A549 treated with DMSO at 1 μM for 4 hours (cell line): Measurements from ENCODE around the gene PTH2. TPM values are rescaled to one million over a fixed set of nuclear protein-coding genes. Genes with fewer than 3 reads are reported as not detected.

ENCODE experiments used
- total RNA-seq: library from RNA; stranded (reverse); fragments of 200-300 nt; extraction: Qiagen RNA extraction; gene quantifications from 5 replicates; pipeline ENCODE4 v1.2.3, GENCODE V29; 2022; ENCODE audit warnings: low read depth

The PTH2 gene, protein sequence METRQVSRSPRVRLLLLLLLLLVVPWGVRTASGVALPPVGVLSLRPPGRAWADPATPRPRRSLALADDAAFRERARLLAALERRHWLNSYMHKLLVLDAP
- not detected in 5 replicates for total RNA-seq

DNA sequence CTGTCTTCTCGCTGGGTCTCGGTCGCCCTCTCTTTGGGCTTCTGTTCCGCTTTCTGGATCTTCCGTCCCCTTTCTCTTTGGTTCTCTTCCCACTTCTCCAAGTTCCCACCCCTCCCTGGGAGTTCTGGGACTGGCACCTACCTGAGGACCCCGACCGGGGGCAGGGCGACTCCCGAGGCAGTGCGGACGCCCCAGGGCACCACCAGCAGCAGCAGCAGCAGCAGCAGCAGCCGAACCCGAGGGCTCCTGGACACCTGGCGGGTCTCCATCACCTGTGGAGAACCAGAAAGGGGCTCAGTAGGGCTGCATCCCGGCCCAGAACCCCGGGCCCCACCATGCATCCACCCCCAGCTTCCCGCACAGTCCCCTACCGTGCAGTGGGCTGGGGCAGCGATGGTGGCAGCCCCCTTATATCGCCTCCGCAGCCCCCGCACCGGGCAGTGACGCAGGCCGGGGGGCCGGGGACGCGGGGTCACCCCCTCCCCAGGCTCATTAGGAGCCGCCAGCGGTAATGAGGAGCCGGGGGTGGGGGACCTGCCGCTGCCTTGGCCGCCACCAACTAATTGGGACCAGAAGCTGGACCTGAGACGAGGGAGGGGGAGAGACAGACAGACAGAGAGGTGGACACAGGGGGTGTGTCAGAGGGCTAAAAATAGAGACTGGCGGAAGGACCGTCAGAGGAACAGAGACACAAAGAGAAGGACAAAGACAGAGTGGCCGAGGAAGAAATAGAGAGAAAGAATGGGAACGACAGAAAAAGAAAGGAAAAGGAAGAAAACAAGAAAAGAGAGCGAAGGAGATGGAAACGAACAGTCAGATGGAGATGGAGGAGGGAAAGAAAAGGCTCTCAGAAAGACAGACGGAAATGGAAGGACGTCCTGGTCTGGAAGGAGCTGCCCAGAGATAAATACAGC is at the start of gene PTH2:
Gene PTH2 (minus strand): TSS at position 371 of the 914 bp plus-strand sequence. CDS start 102 bp downstream, at position 269.

DNA sequence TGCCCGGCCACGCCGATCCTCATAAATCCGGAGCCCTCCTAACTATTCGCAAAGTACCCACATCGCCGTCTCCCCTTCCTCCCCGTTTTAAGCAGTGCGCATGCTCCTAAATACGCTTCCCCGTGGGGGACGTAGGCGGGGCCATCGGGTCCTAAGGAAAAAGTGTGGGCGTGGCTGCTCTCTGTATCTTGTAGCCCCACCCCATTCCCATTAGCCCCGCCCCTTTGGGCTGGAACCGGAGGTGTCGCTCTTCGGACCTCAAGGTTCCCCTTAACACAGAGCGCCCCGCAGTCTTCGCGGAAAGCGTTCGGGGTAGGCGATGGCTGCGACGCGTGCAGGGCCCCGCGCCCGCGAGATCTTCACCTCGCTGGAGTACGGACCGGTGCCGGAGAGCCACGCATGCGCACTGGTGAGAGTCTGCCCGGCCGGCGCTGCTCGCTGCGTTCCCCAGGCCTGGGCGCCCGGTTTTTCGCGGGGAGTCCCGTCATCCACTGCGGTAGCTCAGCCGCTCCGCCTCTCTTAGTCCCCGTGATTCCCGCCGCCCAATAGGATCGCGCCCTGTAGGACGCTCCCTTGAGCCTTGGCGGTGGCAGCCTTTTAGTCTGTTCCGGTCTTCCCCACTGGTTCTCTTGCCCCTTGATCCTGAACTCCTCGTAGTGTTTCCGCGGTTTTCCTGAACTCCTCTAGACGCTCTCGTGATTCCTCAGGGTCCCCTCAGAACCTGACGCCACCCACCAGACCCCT is 29.9 kb upstream of the PTH2 start, which contains the start of gene ALDH16A1:
Gene ALDH16A1 (plus strand): TSS at position 213 of the 744 bp plus-strand sequence. CDS start 107 bp downstream, at position 320.

DNA sequence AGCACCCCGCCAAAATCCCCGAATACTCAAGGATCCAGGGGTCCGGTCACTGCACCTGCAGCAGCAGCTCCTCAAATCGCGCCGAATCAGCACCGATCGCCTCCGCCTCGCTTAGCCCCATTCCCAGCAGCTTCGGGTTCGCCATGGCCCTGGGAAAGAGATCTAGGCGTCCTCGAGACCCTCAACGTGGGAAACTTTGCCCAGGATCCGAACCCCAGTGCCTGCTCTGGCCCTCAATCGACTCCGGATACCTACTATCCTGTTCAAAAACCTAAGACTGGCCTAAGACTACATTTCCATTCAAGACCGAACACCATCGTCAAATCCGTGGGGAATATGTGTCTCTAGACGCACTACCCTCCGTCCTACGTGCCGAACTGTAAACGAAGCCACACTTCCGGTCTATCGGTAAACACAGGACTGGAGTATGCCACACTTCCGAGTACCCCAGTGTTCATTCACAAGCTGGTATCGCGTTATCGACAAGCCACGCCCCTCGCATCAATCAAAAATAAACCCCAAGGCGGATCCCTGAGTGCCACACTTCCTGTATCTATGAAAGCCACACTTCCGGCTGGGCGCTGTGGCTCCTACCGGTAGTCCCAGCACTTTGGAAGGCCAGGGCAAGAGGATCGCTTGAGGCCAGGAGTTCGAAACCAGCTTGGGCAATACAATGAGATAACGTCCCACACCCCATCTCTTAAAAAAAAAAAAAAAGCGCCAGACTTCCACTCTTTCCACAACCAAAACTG is 28.4 kb upstream of the PTH2 start, which contains the start of gene PIH1D1:
Gene PIH1D1 (minus strand): TSS at position 385 of the 752 bp plus-strand sequence. CDS start 240 bp downstream, at position 145.

DNA sequence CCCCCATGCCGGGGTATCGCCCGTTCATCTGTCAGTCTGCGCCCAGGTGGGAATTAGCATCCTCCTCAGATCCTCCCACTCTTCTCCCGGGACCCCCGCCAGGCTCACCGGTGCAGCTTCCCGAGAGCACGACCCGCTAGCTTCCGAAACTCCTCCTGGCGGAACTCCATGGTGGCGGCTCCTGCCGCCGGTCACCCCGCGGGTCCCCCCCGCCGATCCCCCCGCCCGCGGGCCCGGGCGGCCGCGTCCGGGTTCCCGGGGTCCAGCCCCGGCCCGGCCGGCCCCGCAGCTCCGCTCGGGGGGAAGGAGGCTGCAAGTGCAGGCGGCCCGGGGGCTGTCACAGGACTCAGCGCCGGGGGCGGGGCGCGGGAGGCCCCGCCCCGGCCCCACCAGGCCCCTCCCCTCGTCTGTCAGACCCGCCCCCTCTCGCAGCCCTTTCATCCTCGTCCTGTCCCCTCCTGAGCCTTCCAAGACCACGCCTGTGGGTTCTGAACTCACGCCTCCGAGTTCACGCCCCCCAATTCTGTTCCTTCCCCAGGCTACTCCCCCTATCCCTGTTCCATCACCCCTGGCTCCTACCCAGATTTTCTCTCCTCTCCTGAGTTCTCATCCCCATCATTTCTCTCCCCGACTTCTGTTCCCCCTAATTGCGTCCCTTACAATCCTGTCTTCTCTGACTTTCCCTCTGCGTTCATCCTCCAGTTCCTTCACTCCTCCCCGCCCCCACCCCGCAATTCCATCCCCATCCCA is 18.1 kb upstream of the PTH2 start, which contains the start of gene SLC17A7:
Gene SLC17A7 (minus strand): TSS at position 318 of the 750 bp plus-strand sequence. CDS start 148 bp downstream, at position 170.

DNA sequence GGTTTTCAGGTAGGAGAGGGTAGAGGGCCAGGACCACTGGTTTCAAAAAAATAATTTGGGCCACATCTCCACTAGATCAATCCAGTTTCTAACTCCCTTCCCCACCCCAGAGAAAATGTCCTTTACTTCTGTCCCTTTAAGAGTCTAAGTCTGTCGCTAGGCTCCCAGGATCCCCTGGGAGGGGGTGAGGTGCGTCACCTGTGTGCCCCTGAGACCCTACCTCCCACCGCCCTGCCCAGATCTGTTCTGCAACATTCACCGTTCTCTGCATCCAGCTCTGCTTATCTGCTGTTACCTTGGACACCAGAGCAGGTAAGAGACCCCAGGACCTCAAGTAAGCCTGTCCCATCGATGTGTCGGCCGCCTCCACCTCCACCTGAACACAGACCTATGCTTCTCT is 1.9 kb upstream of the PTH2 start, which contains the start of gene GFY:
Gene GFY (plus strand): TSS at position 211 of the 400 bp plus-strand sequence. CDS start 1,043 bp downstream, outside the sequence.

DNA sequence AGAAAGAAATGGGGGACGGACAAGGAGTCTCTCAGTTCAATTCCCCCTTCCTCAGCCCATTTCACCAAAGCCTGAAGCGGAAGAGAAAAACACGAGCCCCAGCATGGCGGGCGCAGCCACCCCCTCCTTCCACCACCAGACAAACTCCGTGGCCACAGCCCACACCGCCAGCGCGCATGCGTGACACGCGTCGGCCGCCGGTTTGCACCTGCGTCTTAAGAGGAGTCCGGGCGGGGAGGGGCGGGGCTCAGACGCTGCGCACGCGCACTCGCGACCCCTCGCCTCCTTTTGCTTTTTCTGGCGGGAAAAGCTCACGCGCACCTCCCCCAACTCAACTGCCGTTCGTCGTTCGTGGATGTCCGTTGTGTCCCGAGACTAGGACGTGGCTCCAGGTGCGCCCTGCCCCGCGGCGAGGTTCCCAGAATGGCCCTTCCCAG is 35.3 kb downstream of the PTH2 start, which contains the start of gene KASH5:
Gene KASH5 (plus strand): TSS at position 314 of the 437 bp plus-strand sequence. CDS start 2,635 bp downstream, outside the sequence.

Other genes starting within 250 kb of the PTH2 start
- 1.1 to 1.6 TPM (median 1.2 TPM) in 5 replicates for gene SLC6A16, start 98.2 kb downstream of the PTH2 start, total RNA-seq
- not detected in 5 replicates for gene CD37, start 88.0 kb downstream of the PTH2 start, total RNA-seq
- 14.1 to 23.1 TPM (median 18.6 TPM) in 5 replicates for gene TEAD2, start 61.0 kb downstream of the PTH2 start, total RNA-seq
- gene DKKL1, start 59.6 kb downstream of the PTH2 start, total RNA-seq: 0.33 to 0.78 TPM (median 0.62 TPM) in 5 replicates
- gene KASH5, start 35.2 kb downstream of the PTH2 start, total RNA-seq: not detected in 5 replicates
- gene GFY, start 1.9 kb upstream of the PTH2 start, total RNA-seq: 0.07 to 0.22 TPM (median 0.18 TPM) in 4 of 5 replicates, not detected in the other
- 0.49 to 0.63 TPM (median 0.61 TPM) in 5 replicates for gene SLC17A7, start 18.1 kb upstream of the PTH2 start, total RNA-seq
- gene PIH1D1, start 28.4 kb upstream of the PTH2 start, total RNA-seq: 87.2 to 97.5 TPM (median 96.7 TPM) in 5 replicates
- gene ALDH16A1, start 29.8 kb upstream of the PTH2 start, total RNA-seq: 14.5 to 29.0 TPM (median 22.6 TPM) in 5 replicates
- 0.68 to 1.7 TPM (median 1.2 TPM) in 5 replicates for gene FLT3LG, start 50.8 kb upstream of the PTH2 start, total RNA-seq
- gene RPL13A, start 64.2 kb upstream of the PTH2 start, total RNA-seq: 3,835 to 4,657 TPM (median 3,991 TPM) in 5 replicates
- gene RPS11, start 73.0 kb upstream of the PTH2 start, total RNA-seq: 3,649 to 5,162 TPM (median 3,839 TPM) in 5 replicates
- 26.1 to 29.8 TPM (median 28.3 TPM) in 5 replicates for gene FCGRT, start 89.2 kb upstream of the PTH2 start, total RNA-seq
- 1.5 to 2.1 TPM (median 1.7 TPM) in 5 replicates for gene RCN3, start 104.6 kb upstream of the PTH2 start, total RNA-seq
- gene NOSIP, start 157.1 kb upstream of the PTH2 start, total RNA-seq: 84.6 to 109 TPM (median 95.2 TPM) in 5 replicates
- gene PRRG2, start 157.9 kb upstream of the PTH2 start, total RNA-seq: 0.54 to 1.2 TPM (median 0.87 TPM) in 5 replicates
- gene PRR12, start 167.7 kb upstream of the PTH2 start, total RNA-seq: 27.6 to 35.1 TPM (median 29.7 TPM) in 5 replicates
- gene RRAS, start 216.7 kb upstream of the PTH2 start, total RNA-seq: 83.1 to 125 TPM (median 114 TPM) in 5 replicates
- gene SCAF1, start 218.8 kb upstream of the PTH2 start, total RNA-seq: 41.9 to 71.4 TPM (median 66.3 TPM) in 5 replicates
- gene IRF3, start 242.4 kb upstream of the PTH2 start, total RNA-seq: 86.3 to 119 TPM (median 102 TPM) in 5 replicates
- 58.3 to 77.0 TPM (median 67.6 TPM) in 5 replicates for gene BCL2L12, start 242.5 kb upstream of the PTH2 start, total RNA-seq